HCT116 (cell line): Measurements from ENCODE around the gene IL1R1.

Experiments used
- CTCF ChIP-seq, 3 experiments: fragments of 200-600 bp in 1 of 3; sonication (generic) in 1 of 3; IDR thresholded peaks in 2 of 3; conservative IDR thresholded peaks in 1 of 3; 2 replicates each; pipeline ENCODE4 v1.5.1; 2012 to 2017; ENCODE audit warnings: low read depth in 2 of 3, low read length in 2 of 3, antibody characterized with exemption in 1 of 3, borderline replicate concordance in 1 of 3, control low read depth in 1 of 3, mild to moderate bottlenecking in 1 of 3, mixed read lengths in 1 of 3, mixed run types in 1 of 3, moderate library complexity in 1 of 3; ENCODE audit not compliant: insufficient read depth in 1 of 3
- EZH2 ChIP-seq: fragments of 200-600 bp; sonication (generic); IDR thresholded peaks from 2 replicates; pipeline ENCODE4 v1.6.1; 2017; ENCODE audit warnings: antibody characterized with exemption, mixed run types
- EZH2phosphoT487 ChIP-seq: fragments of 200-600 bp; IDR thresholded peaks from 2 replicates; pipeline ENCODE4 v1.6.1; 2018; ENCODE audit warnings: antibody characterized with exemption, borderline replicate concordance
- POLR2A ChIP-seq: IDR thresholded peaks from 2 replicates; pipeline ENCODE4 v1.7.0; 2011; ENCODE audit warnings: borderline replicate concordance; ENCODE audit not compliant: insufficient read depth, insufficient read length; ENCODE audit errors: extremely low read depth
- POLR2AphosphoS5 ChIP-seq: IDR thresholded peaks from 2 replicates; pipeline ENCODE4 v1.6.1; 2011; ENCODE audit warnings: mild to moderate bottlenecking, low read depth, low read length, moderate library complexity
- RAD21 ChIP-seq: IDR thresholded peaks from 2 replicates; pipeline ENCODE4 v1.6.1; 2012; ENCODE audit warnings: low read depth, mild to moderate bottlenecking
- REST ChIP-seq: IDR thresholded peaks from 2 replicates; pipeline ENCODE4 v1.6.1; 2012; ENCODE audit warnings: low read depth
- SP1 ChIP-seq: IDR thresholded peaks from 2 replicates; pipeline ENCODE4 v1.6.1; 2012; ENCODE audit warnings: low read depth
- ZFX ChIP-seq: fragments of 450-650 bp; IDR thresholded peaks from 2 replicates; pipeline ENCODE4 v1.6.1; 2017

GRCh38 chr2:102107741-102108070 lies 34.8 kb upstream of the IL1R1 start:
- TF ChIP-seq POLR2A (no peak), CTCF (IDR thresholded peaks at IDR 0.05 in 2 of 3, conservative IDR thresholded peaks at IDR 0.05 in 1 of 3; ENCODE audit: borderline replicate concordance in 1 of 3, insufficient read depth in 1 of 3, low read depth in 2 of 3, low read length in 2 of 3) (no peak), ZFX (no peak), REST (no peak), EZH2 (no peak), EZH2phosphoT487 (no peak), SP1 (no peak), POLR2AphosphoS5 (no peak), RAD21 (no peak)
